Measurements from ENCODE around the gene PTK6. TPM values are rescaled to one million over a fixed set of nuclear protein-coding genes. Genes with fewer than 3 reads are reported as not detected.

Gene PTK6
- polyA plus RNA-seq (2012; ENCODE audit: insufficient read length, low read depth) = 0.49 TPM

DNA sequence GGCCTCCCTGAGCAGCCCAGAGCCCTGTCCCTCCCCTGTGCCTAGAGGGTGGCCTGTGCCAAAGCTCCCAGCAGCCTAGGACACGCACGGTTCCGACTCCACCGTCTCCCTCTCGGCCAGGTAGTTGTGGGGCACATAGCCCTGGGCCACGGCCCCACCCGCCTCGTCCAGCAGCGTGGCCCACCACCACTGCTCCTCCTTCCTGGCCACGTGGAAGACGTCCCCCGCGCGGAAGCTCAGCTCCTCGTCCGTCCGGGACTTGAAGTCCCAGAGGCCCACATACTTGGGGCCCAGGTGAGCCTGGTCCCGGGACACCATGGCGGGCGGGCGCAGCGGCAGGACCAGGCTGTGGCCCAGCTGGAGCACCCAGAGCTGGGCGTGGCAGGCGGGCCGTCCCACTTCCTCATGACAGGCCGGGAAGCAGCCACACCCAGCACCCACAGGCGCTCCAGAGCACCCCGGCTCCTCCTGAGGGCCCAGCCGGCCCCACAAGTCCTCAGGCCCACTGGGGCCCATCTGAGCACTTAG, at the start of gene PTK6:
Gene PTK6 (minus strand): TSS at position 380 of the 528 bp plus-strand sequence. CDS start 62 bp downstream, at position 318.
- TF ChIP-seq POLR2AphosphoS5 (IDR thresholded peaks at IDR 0.05; ENCODE audit: low read depth, low read length) = no peak

DNA sequence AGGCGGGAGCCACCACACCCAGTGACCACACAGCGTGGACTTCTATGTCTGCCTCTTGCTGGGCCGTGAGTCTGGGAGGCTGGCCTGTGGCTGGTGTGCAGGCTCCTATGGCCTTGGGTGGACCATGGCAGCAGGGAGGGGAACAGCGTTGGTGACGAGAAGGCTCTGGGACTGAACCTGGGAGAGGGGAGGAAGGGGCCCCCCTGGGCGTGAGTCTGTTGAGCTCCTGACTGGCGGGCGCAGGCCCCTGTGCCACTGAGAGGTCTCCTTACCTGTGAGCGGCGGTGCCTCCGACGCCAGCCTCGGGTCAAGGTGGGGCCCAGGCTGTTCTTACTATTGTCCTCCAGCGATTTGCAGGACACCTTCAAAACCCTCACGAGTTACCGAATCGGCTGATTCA, 49.6 kb upstream of the PTK6 start:
- no peak for TF ChIP-seq FOXP2 (optimal IDR thresholded peaks at IDR 0.05; ENCODE audit: borderline replicate concordance, extremely low read depth, extremely low read length, insufficient read depth)
- no peak for TF ChIP-seq TAF1 (IDR thresholded peaks at IDR 0.05; ENCODE audit: borderline replicate concordance, insufficient read depth, low read length)
- no peak for TF ChIP-seq POLR2AphosphoS5 (IDR thresholded peaks at IDR 0.05; ENCODE audit: low read depth, low read length)
- no peak for TF ChIP-seq SIN3A (IDR thresholded peaks at IDR 0.05; ENCODE audit: borderline replicate concordance, insufficient read depth, low read length)
- TF ChIP-seq REST (IDR thresholded peaks at IDR 0.05; ENCODE audit: insufficient read depth in 1 of 2, low read depth in 2 of 2, low read length in 2 of 2) = no peak

DNA sequence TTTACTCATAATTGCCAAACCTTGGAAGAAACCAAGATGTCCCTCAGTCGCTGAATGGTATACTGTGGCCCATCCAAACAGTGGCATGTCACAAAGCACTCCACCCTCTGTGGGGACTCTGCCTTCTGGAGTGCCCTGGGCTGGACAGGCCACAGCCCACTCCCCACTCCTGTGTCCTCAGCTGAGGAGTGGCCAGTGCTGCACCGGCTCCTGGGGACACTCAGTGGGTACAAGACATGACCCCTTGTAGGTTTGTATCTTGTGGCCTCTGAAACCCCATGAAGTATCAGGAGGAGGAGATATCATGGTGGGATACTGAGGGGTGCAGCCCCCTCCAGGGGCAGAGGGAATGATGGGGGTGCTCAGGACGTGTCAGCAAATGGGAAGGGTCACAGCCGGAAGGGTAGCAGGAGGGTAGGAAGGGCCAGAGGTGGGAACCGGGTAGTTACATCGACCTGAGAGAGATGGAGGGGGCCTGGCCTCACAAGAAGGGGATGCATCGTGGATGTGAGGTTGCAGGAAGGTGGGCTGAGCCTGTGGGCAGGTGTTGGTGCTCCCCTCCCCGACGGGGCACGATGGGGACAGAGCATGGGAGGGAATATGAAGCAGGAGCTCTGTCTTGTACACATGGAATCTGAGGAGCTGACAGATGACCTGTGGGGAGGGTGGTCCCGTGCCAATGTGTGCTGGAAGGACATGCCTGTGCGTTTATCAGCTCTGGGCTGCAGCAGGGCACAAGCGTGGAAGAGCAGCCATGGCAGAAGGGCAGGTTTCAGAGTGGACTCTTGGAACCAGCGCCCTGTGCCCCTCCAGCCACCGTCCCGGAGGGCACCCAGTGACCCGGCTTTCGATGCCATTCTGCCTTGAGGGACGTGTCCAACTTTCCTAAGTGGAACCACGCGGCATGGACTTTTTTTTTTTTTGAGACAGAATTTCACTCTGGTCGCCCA, 48.7 kb upstream of the PTK6 start:
- TF ChIP-seq SIN3A (IDR thresholded peaks at IDR 0.05; ENCODE audit: borderline replicate concordance, insufficient read depth, low read length) (no peak), REST (IDR thresholded peaks at IDR 0.05; ENCODE audit: insufficient read depth in 1 of 2, low read depth in 2 of 2, low read length in 2 of 2) (no peak), FOXP2 (optimal IDR thresholded peaks at IDR 0.05; ENCODE audit: borderline replicate concordance, extremely low read depth, extremely low read length, insufficient read depth) (no peak), POLR2AphosphoS5 (IDR thresholded peaks at IDR 0.05; ENCODE audit: low read depth, low read length) (no peak), TAF1 (IDR thresholded peaks at IDR 0.05; ENCODE audit: borderline replicate concordance, insufficient read depth, low read length) (no peak)

- TF ChIP-seq POLR2AphosphoS5 (IDR thresholded peaks at IDR 0.05; ENCODE audit: low read depth, low read length) (no peak), FOXP2 (optimal IDR thresholded peaks at IDR 0.05; ENCODE audit: borderline replicate concordance, extremely low read depth, extremely low read length, insufficient read depth) (no peak), SIN3A (IDR thresholded peaks at IDR 0.05; ENCODE audit: borderline replicate concordance, insufficient read depth, low read length) (no peak), TAF1 (IDR thresholded peaks at IDR 0.05; ENCODE audit: borderline replicate concordance, insufficient read depth, low read length) (no peak), REST (IDR thresholded peaks at IDR 0.05; ENCODE audit: insufficient read depth in 1 of 2, low read depth in 2 of 2, low read length in 2 of 2) (no peak)
Measured at GRCh38 chr20:63582382-63583063, 45.3 kb upstream of the PTK6 start.

- TF ChIP-seq FOXP2 (optimal IDR thresholded peaks at IDR 0.05; ENCODE audit: borderline replicate concordance, extremely low read depth, extremely low read length, insufficient read depth) = no peak
- TF ChIP-seq REST (IDR thresholded peaks at IDR 0.05; ENCODE audit: insufficient read depth in 1 of 2, low read depth in 2 of 2, low read length in 2 of 2) = no peak
- no peak for TF ChIP-seq POLR2AphosphoS5 (IDR thresholded peaks at IDR 0.05; ENCODE audit: low read depth, low read length)
- TF ChIP-seq SIN3A (IDR thresholded peaks at IDR 0.05; ENCODE audit: borderline replicate concordance, insufficient read depth, low read length) = no peak
- no peak for TF ChIP-seq TAF1 (IDR thresholded peaks at IDR 0.05; ENCODE audit: borderline replicate concordance, insufficient read depth, low read length)
Measured at GRCh38 chr20:63580796-63581461, 43.8 kb upstream of the PTK6 start.
